Caco-2 (cell line): ENCODE data around the gene APELA. TPM values are rescaled to one million over a fixed set of nuclear protein-coding genes. Genes with fewer than 3 reads are reported as not detected.
"Not testable (repeated sequence)": the region's sequence is repeated elsewhere in the genome, so short reads cannot be mapped to it uniquely, and the experiment has no call there.

Experiments
- BruUV-seq: library from RNA; stranded (reverse); fragments of 400-500 nt; replicated peaks from 2 replicates; lab custom pipeline; 2021; lab: Mats Ljungman, UMichigan
- CTCF ChIA-PET: fragments of 300-600 bp; sonication (Branson Sonifier 250); formaldehyde crosslinking; loops from one replicate; lab custom pipeline; 2022; ENCODE audit warnings: antibody characterized with exemption; lab: Charles Lee
- POLR2A ChIA-PET: fragments of 300-600 bp; sonication (Branson Sonifier 250); formaldehyde crosslinking; loops from one replicate; lab custom pipeline; 2022; ENCODE audit warnings: antibody characterized with exemption; lab: Charles Lee
- DNase-seq, 2 experiments: peaks; one replicate each; pipeline versions ENCODE4 v3.0.0 to v3.0.0-alpha.2; 2020 to 2022
- H3K27me3 ChIP-seq: replicated peaks from 2 replicates; pipeline ENCODE4 v1.6.0; 2011; ENCODE audit warnings: low read length; ENCODE audit not compliant: control insufficient read depth, insufficient read depth
- H3K36me3 ChIP-seq: 2 replicates; pipeline ENCODE4 v1.5.1; 2011; ENCODE audit warnings: low read length; ENCODE audit not compliant: control insufficient read depth, insufficient read depth
- H3K4me1 ChIP-seq: fragments of 250-450 bp; sonication (Bioruptor Pico); 2 replicates; pipeline ENCODE4 v1.5.1; 2020; ENCODE audit warnings: mild to moderate bottlenecking
- H3K4me3 ChIP-seq: 2 replicates; pipeline ENCODE4 v1.5.1; 2011; ENCODE audit warnings: low read depth, mild to moderate bottlenecking, control low read depth, low read length
- H3K9me3 ChIP-seq: fragments of 250-450 bp; sonication (Bioruptor Pico); 2 replicates; pipeline ENCODE4 v1.5.1; 2020; ENCODE audit warnings: mild to moderate bottlenecking, moderate library complexity
- H3K27ac Mint-ChIP-seq: one replicate; pipeline ENCODE4 v1.8.0; 2022; ENCODE audit warnings: mixed read lengths; ENCODE audit not compliant: unreplicated experiment
- H3K27me3 Mint-ChIP-seq: one replicate; pipeline ENCODE4 v1.8.0; 2022; ENCODE audit warnings: mixed read lengths; ENCODE audit not compliant: insufficient read depth, unreplicated experiment
- H3K36me3 Mint-ChIP-seq: one replicate; pipeline ENCODE4 v1.8.0; 2022; ENCODE audit warnings: mild to moderate bottlenecking, mixed read lengths; ENCODE audit not compliant: insufficient read depth, unreplicated experiment
- H3K4me1 Mint-ChIP-seq: one replicate; pipeline ENCODE4 v1.8.0; 2022; ENCODE audit warnings: low read depth, mixed read lengths; ENCODE audit not compliant: unreplicated experiment
- H3K4me3 Mint-ChIP-seq: one replicate; pipeline ENCODE4 v1.8.0; 2022; ENCODE audit warnings: mild to moderate bottlenecking, moderate library complexity, mixed read lengths; ENCODE audit not compliant: unreplicated experiment
- H3K9me3 Mint-ChIP-seq: one replicate; pipeline ENCODE4 v1.8.0; 2022; ENCODE audit warnings: mixed read lengths; ENCODE audit not compliant: unreplicated experiment
- intact Hi-C: fragments of 100-400 bp; cut with micrococcal nuclease; formaldehyde crosslinking; loops from one replicate; pipeline ENCODE4 v1.10.0; 2022; ENCODE audit not compliant: unreplicated experiment
- total RNA-seq: library from RNA; stranded (reverse); gene quantifications from 2 replicates; pipeline ENCODE4 v1.2.3, GENCODE V29; 2022
- TF ChIP-seq, protein P1 (sequence below), 2 experiments: fragments of 200-600 bp in 1 of 2; IDR thresholded peaks; 1 replicate in 1 of 2; 2 replicates in 1 of 2; pipeline versions ENCODE4 v1.5.1 to v1.8.0; 2011 to 2022; ENCODE audit warnings: antibody characterized with exemption in 1 of 2, control low read depth in 1 of 2, inconsistent platforms in 1 of 2, low read depth in 1 of 2, low read length in 1 of 2, mild to moderate bottlenecking in 1 of 2, moderate library complexity in 1 of 2; ENCODE audit not compliant: insufficient read depth in 1 of 2, severe bottlenecking in 1 of 2, unreplicated experiment in 1 of 2

APELA gene
- total RNA-seq, 1 experiment from 2014 or later: 30.6 TPM

DNA sequence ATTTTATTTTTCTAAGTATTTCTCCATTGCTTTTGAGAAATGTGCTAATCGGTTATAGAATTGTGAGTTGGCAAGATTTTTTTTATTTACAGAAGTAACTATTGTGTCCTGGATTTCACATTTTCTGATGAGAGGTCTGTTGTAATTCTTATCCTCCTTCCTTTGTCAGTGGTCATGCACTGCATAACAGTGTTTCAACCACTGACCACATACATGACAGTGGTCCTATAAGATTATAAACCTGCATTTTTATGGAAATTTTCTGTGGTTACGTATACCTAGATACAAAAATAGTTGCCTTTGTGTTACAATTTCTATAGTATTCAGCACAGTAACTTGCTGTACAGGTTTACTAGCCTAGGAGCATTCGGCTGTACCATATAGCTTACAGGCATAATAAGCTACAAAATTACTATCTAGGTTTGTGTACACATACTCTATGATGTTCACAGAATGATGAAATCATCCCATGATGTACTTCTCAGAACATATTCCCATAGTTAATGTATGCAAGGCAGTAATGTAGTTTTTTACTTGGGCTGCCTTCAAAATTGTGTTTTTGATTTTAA lies 47.8 kb downstream of the APELA start:
- ChIA-PET CTCF (no interaction called here), POLR2A (no interaction called here)
- H3K9me3 ChIP-seq: no peaks in the 10 kb centered on the region
- TF ChIP-seq, protein P1, sequence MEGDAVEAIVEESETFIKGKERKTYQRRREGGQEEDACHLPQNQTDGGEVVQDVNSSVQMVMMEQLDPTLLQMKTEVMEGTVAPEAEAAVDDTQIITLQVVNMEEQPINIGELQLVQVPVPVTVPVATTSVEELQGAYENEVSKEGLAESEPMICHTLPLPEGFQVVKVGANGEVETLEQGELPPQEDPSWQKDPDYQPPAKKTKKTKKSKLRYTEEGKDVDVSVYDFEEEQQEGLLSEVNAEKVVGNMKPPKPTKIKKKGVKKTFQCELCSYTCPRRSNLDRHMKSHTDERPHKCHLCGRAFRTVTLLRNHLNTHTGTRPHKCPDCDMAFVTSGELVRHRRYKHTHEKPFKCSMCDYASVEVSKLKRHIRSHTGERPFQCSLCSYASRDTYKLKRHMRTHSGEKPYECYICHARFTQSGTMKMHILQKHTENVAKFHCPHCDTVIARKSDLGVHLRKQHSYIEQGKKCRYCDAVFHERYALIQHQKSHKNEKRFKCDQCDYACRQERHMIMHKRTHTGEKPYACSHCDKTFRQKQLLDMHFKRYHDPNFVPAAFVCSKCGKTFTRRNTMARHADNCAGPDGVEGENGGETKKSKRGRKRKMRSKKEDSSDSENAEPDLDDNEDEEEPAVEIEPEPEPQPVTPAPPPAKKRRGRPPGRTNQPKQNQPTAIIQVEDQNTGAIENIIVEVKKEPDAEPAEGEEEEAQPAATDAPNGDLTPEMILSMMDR (IDR thresholded peaks at IDR 0.05; ENCODE audit: insufficient read depth in 1 of 2, low read depth in 1 of 2, low read length in 1 of 2, severe bottlenecking in 1 of 2, unreplicated experiment in 1 of 2): no peak
- Mint-ChIP-seq H3K27ac (no peak overlapping the region), H3K27me3 (no peaks in the 10 kb centered on the region), H3K4me3 (no peak overlapping the region), H3K9me3 (no peaks in the 10 kb centered on the region), H3K4me1 (no peaks in the 10 kb centered on the region), H3K36me3 (no peaks in the 10 kb centered on the region)
- DNase-seq: no peak
- H3K36me3 ChIP-seq: no peaks in the 10 kb centered on the region
- no peak overlapping the region for H3K4me3 ChIP-seq
- no peaks in the 10 kb centered on the region for H3K27me3 ChIP-seq
- intact Hi-C loops: no loop called here
- no TSS peak for BruUV-seq
- no peaks in the 10 kb centered on the region for H3K4me1 ChIP-seq

DNA sequence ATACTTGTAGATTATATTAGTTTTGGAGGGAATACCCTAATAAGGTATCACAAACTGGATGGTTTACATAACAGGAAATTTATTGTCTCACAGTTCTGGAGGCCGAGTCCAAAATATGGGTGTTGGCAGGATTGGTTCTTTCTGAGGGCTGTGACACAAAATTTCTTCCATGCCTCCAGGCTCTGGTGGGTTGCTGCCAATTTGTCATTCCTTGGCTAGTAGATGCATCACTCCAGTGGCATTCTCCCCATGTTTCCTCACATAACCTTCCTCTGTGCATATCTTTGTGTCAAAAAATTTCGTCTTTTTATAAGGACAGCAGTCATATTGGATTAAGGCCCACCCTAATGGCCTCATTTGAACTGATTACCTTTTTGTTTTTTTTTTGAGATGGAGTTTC lies 49.3 kb downstream of the APELA start:
- CTCF ChIA-PET: no interaction called here
- no peaks in the 10 kb centered on the region for H3K9me3 Mint-ChIP-seq
- H3K9me3 ChIP-seq: no peaks in the 10 kb centered on the region
- no peaks in the 10 kb centered on the region for H3K36me3 Mint-ChIP-seq
- H3K27ac Mint-ChIP-seq: no peak overlapping the region
- H3K4me3 Mint-ChIP-seq: no peak overlapping the region
- H3K4me1 ChIP-seq: no peaks in the 10 kb centered on the region
- H3K27me3 Mint-ChIP-seq: no peaks in the 10 kb centered on the region
- no peaks in the 10 kb centered on the region for H3K4me1 Mint-ChIP-seq
- BruUV-seq: no TSS peak
- no peak for DNase-seq
- TF ChIP-seq, protein P1 (IDR thresholded peaks at IDR 0.05; ENCODE audit: insufficient read depth in 1 of 2, low read depth in 1 of 2, low read length in 1 of 2, severe bottlenecking in 1 of 2, unreplicated experiment in 1 of 2): no peak
- POLR2A ChIA-PET: interaction anchor here (0.6 kb wide), 1 partner anchor 441 kb away, joined by 3 read pairs; no protein-coding TSS in a partner anchor
- H3K27me3 ChIP-seq: no peaks in the 10 kb centered on the region
- no peaks in the 10 kb centered on the region for H3K36me3 ChIP-seq
- intact Hi-C loops: no loop called here
- H3K4me3 ChIP-seq: no peak overlapping the region

DNA sequence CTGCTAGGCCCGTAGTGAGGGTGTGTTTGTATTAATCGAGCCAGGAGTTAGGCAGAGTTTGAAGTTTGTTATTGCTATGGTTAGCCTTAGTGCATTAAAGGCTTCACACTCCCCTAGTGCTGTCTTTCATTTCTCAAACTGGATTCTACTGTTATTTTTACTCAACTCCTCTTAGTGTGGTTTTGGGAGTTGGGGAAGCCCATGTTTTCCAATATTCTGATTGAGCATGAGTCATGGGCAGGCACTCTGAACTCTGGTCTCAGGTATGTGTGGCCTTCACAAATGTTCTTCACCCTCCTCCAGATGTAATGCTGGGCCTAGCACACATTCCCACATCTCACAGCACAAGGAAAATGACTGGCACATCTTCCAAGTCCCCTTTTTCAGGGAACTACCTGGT lies 50.1 kb downstream of the APELA start:
- intact Hi-C loops, H3K36me3 ChIP-seq, H3K9me3 ChIP-seq, H3K4me1 Mint-ChIP-seq, H3K4me1 ChIP-seq, H3K9me3 Mint-ChIP-seq, H3K36me3 Mint-ChIP-seq, H3K4me3 ChIP-seq, H3K27me3 ChIP-seq, POLR2A ChIA-PET, H3K4me3 Mint-ChIP-seq, CTCF ChIA-PET, H3K27ac Mint-ChIP-seq, BruUV-seq, H3K27me3 Mint-ChIP-seq, DNase-seq: not testable (repeated sequence)
